HepG2 (cell line): Measurements from ENCODE around the gene ZFP1. TPM values are rescaled to one million over a fixed set of nuclear protein-coding genes. Genes with fewer than 3 reads are reported as not detected.

Experiments
- ARNTL ChIP-seq: sonication (generic); formaldehyde crosslinking; IDR thresholded peaks from 2 replicates; pipeline ENCODE4 v1.4.0; 2020; ENCODE audit warnings: mild to moderate bottlenecking, missing genetic modification reagents
- CCDC6 ChIP-seq: sonication (generic); formaldehyde crosslinking; IDR thresholded peaks from 2 replicates; pipeline ENCODE4 v1.8.1; 2022; ENCODE audit warnings: mild to moderate bottlenecking, missing genetic modification reagents, moderate library complexity
- DR1 ChIP-seq: sonication (generic); formaldehyde crosslinking; IDR thresholded peaks from 2 replicates; pipeline ENCODE4 v1.8.0; 2021; ENCODE audit warnings: mild to moderate bottlenecking, missing genetic modification reagents, inconsistent platforms
- FOXP1 ChIP-seq, 2 experiments: fragments of 450-650 bp in 1 of 2; IDR thresholded peaks; 2 replicates each; pipeline ENCODE4 v1.6.1; 2017 to 2018; ENCODE audit warnings: antibody characterized with exemption in 1 of 2
- GLMP ChIP-seq: sonication (generic); formaldehyde crosslinking; IDR thresholded peaks from 2 replicates; pipeline ENCODE4 v1.9.0; 2021; ENCODE audit warnings: missing genetic modification reagents, mild to moderate bottlenecking, borderline replicate concordance
- MAZ ChIP-seq, 2 experiments: sonication (generic) in 1 of 2; formaldehyde crosslinking in 1 of 2; IDR thresholded peaks; 2 replicates each; pipeline versions ENCODE4 v1.5.0 to v1.6.1; 2012 to 2020; ENCODE audit warnings: low read depth in 2 of 2, mild to moderate bottlenecking in 2 of 2, borderline replicate concordance in 1 of 2, improper control_type of control experiment in 1 of 2, low read length in 1 of 2, missing genetic modification reagents in 1 of 2, moderate library complexity in 1 of 2
- NKX3-1 ChIP-seq: sonication (generic); formaldehyde crosslinking; IDR thresholded peaks from 2 replicates; pipeline ENCODE4 v1.5.0; 2020; ENCODE audit warnings: missing genetic modification reagents
- PITX1 ChIP-seq: sonication (generic); formaldehyde crosslinking; IDR thresholded peaks from 2 replicates; pipeline ENCODE4 v1.5.1; 2020; ENCODE audit warnings: mild to moderate bottlenecking, missing genetic modification reagents
- PRDM15 ChIP-seq: sonication (generic); formaldehyde crosslinking; IDR thresholded peaks from 2 replicates; pipeline ENCODE4 v1.4.0; 2020; ENCODE audit warnings: missing genetic modification reagents
- SP4 ChIP-seq: sonication (generic); formaldehyde crosslinking; IDR thresholded peaks from 2 replicates; pipeline ENCODE4 v1.8.1; 2023; ENCODE audit warnings: mild to moderate bottlenecking, missing genetic modification reagents
- ZNF138 ChIP-seq: sonication (generic); formaldehyde crosslinking; IDR thresholded peaks from 2 replicates; pipeline ENCODE4 v1.5.0; 2020; ENCODE audit warnings: mild to moderate bottlenecking, low read depth, missing genetic modification reagents
- ZNF224 ChIP-seq: sonication (generic); formaldehyde crosslinking; IDR thresholded peaks from 2 replicates; pipeline ENCODE4 v1.5.0; 2020; ENCODE audit warnings: mild to moderate bottlenecking, missing genetic modification reagents
- ZNF251 ChIP-seq: sonication (generic); formaldehyde crosslinking; IDR thresholded peaks from 2 replicates; pipeline ENCODE4 v1.9.0; 2021; ENCODE audit warnings: mild to moderate bottlenecking, missing genetic modification reagents
- ZNF589 ChIP-seq: sonication (generic); formaldehyde crosslinking; conservative IDR thresholded peaks from 2 replicates; pipeline ENCODE4 v1.8.0; 2022; ENCODE audit warnings: mild to moderate bottlenecking, moderate library complexity, missing genetic modification reagents
- ZNF646 ChIP-seq: sonication (generic); formaldehyde crosslinking; IDR thresholded peaks from 2 replicates; pipeline ENCODE4 v1.9.0; 2021; ENCODE audit warnings: mild to moderate bottlenecking, missing genetic modification reagents
- ZSCAN22 ChIP-seq: sonication (generic); formaldehyde crosslinking; IDR thresholded peaks from 2 replicates; pipeline ENCODE4 v1.4.0; 2020; ENCODE audit warnings: mild to moderate bottlenecking, missing genetic modification reagents
- polyA plus RNA-seq, 8 experiments: library from polyadenylated mRNA; depleted of rRNA in 3 of 8; stranded (reverse) in 7 of 8; unstranded in 1 of 8; fragments of >200 nt; fragmentation: Illumina TruSeq in 4 of 8; extraction: Trizol in 4 of 8; gene quantifications; 2 replicates each; pipeline versions ENCODE4 v1.2.1 to v1.2.3, GENCODE V29; 2011 to 2016; ENCODE audit warnings: low read depth in 4 of 8, missing spikeins in 1 of 8, mixed read lengths in 1 of 8; ENCODE audit not compliant: insufficient read depth in 1 of 8
- total RNA-seq, 5 experiments: library from RNA; depleted of rRNA; stranded (reverse); fragments of >200 nt; fragmentation: Illumina TruSeq; extraction: Trizol; gene quantifications; 2 replicates each; pipeline ENCODE4 v1.2.3, GENCODE V29; 2016; ENCODE audit warnings: low read depth in 1 of 5

Gene ZFP1
- total and polyA plus RNA-seq, 2 of the 13 experiments (the other 11 are each of a cell fraction or from before 2014, with no cell fraction given): 8.3 to 14.0 TPM

DNA sequence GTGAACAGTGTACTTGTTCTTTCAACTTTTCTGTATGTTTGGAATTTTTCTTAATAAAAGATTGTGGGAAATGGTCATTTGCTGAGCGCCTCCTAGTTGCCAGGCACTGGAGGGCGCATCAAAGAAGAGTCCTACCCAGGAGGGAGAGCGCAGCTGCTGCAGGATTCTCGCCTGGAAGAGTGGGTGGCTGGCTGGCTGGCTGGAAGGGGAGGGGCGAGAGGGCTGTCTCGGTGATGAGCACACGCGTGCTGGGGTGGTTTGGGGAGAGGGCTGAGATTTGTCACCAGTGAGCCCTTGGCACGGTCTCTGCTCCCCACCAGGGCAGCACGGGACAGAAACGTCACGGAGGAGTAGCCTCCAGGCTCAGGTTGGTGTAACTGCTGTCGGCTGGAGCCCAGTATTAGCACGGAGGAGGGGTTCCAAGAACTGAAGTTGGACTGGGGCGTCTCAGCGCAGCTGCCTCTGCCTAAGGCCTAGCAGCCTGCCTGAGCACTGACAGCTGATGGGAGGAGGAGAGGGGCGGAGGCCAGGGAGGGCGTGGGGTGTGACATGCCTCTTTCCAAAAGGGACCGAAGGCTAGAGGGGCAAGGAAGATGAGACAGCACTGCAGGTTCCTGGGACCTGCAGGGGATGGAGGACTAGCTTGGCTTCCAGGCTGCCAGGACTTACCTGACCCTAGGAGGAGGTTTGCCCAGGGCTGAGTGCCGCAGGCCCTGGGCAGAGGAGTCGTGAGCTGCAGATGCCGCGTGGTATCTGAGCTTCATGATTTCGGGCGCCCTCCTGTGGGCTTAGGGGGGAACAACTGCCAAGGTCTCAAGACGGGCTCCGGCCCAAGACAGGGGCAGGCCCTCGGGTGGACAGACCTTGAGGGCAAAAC lies 37.4 kb upstream of the ZFP1 start (continued):
- TF ChIP-seq ZNF646 (no peak), GLMP (CRISPR knock-in tag) (no peak), DR1 (no peak), ZNF251 (CRISPR knock-in tag) (0 out of 2 replicates have a peak, but pooled peaks have one; percentile 43), ZSCAN22 (CRISPR knock-in tag) (no peak), SP4 (CRISPR knock-in tag) (peak; percentile 73; the same call in 1 of the 2 replicates), PRDM15 (no peak), ZNF589 (CRISPR knock-in tag) (no peak), ZNF224 (no peak), ZNF138 (CRISPR knock-in tag) (no peak), FOXP1 (IDR thresholded peaks at IDR 0.05) (no peak), FOXP1 (CRISPR knock-in tag; IDR thresholded peaks at IDR 0.05) (no peak), CCDC6 (peak; percentile 48; the same call in 1 of the 2 replicates), ARNTL (CRISPR knock-in tag) (peak; percentile 52; the same call in 1 of the 2 replicates), PITX1 (CRISPR knock-in tag) (0 out of 2 replicates have a peak, but pooled peaks have one; percentile 17), MAZ (IDR thresholded peaks at IDR 0.05; ENCODE audit: borderline replicate concordance, low read depth, low read length) (peak; percentile 18; the same call in 1 of the 2 replicates), MAZ (CRISPR knock-in tag; IDR thresholded peaks at IDR 0.05; ENCODE audit: low read depth) (peak; percentile 78), NKX3-1 (CRISPR knock-in tag) (no peak)
